Fibroblast of pulmonary artery (primary cell): ENCODE measurements around the gene ITGB4.

ENCODE experiments used
- DNase-seq: peaks from one replicate; pipeline ENCODE4 v3.0.0-alpha.2; 2010; ENCODE audit warnings: low read depth
- H3K4me3 ChIP-seq: replicated peaks from 2 replicates; pipeline ENCODE4 v1.5.1; 2011; ENCODE audit warnings: low read depth, mild to moderate bottlenecking, control low read depth, low read length, moderate library complexity
- TF ChIP-seq, protein P1 (sequence below): IDR thresholded peaks from 2 replicates; pipeline ENCODE4 v1.5.1; 2011; ENCODE audit warnings: mild to moderate bottlenecking, control low read depth, low read length, inconsistent platforms; ENCODE audit errors: missing control alignments

The ITGB4 gene

DNA sequence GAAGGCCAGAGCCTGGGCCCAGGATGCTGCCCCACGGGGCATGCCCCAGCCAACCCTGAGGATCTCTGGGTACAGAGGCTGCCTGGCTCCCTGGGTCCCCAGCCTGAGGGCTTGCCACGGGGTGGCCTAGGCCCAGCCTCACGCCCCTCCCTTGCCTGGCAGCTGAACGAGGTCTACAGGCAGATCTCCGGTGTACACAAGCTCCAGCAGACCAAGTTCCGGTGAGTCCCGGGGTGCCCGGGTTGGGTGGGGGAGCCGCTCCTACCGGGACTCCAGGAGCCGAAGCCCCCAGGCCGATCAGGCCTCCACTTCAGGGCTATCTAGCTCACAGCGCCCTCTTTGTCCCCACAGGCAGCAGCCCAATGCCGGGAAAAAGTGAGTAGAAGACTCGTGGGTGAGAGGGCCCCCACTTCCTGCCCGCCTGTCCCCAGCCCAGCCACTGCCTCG, 19.4 kb downstream of the ITGB4 start:
- TF ChIP-seq, protein P1, sequence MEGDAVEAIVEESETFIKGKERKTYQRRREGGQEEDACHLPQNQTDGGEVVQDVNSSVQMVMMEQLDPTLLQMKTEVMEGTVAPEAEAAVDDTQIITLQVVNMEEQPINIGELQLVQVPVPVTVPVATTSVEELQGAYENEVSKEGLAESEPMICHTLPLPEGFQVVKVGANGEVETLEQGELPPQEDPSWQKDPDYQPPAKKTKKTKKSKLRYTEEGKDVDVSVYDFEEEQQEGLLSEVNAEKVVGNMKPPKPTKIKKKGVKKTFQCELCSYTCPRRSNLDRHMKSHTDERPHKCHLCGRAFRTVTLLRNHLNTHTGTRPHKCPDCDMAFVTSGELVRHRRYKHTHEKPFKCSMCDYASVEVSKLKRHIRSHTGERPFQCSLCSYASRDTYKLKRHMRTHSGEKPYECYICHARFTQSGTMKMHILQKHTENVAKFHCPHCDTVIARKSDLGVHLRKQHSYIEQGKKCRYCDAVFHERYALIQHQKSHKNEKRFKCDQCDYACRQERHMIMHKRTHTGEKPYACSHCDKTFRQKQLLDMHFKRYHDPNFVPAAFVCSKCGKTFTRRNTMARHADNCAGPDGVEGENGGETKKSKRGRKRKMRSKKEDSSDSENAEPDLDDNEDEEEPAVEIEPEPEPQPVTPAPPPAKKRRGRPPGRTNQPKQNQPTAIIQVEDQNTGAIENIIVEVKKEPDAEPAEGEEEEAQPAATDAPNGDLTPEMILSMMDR = no peak
- no peak overlapping the region for H3K4me3 ChIP-seq
- no peak for DNase-seq

GRCh38 chr17:75742337-75742736, 21.1 kb downstream of the ITGB4 start:
- DNase-seq = no peak
- no peak overlapping the region for H3K4me3 ChIP-seq
- TF ChIP-seq, protein P1 = no peak

DNA sequence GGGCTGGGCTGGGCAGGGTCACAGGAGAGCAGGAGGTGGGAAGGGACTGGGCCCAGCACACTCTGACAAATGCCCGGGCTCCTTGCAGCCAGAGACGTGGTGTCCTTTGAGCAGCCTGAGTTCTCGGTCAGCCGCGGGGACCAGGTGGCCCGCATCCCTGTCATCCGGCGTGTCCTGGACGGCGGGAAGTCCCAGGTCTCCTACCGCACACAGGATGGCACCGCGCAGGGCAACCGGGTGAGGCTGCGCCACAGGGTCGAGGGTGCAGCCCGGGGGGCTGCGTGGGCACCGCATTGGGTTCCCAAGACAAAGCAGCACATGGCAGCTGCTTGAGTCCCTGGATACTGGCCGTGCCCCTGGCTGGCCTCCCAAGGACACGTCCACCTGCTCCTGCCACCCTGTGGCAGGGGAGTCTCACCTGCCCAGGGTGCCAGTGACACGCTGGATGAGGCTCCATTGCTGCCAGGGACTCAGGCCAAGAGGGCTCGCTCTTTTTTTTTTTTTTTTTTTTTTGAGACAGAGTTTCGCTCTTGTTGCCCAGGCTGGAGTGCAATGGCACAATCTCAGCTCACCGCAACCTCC, 22.5 kb downstream of the ITGB4 start:
- TF ChIP-seq, protein P1 = no peak
- H3K4me3 ChIP-seq = no peak overlapping the region
- DNase-seq = no peak

GRCh38 chr17:75748706-75749105, 27.4 kb downstream of the ITGB4 start:
- DNase-seq = no peak
- H3K4me3 ChIP-seq = no peak overlapping the region
- TF ChIP-seq, protein P1 = no peak

DNA sequence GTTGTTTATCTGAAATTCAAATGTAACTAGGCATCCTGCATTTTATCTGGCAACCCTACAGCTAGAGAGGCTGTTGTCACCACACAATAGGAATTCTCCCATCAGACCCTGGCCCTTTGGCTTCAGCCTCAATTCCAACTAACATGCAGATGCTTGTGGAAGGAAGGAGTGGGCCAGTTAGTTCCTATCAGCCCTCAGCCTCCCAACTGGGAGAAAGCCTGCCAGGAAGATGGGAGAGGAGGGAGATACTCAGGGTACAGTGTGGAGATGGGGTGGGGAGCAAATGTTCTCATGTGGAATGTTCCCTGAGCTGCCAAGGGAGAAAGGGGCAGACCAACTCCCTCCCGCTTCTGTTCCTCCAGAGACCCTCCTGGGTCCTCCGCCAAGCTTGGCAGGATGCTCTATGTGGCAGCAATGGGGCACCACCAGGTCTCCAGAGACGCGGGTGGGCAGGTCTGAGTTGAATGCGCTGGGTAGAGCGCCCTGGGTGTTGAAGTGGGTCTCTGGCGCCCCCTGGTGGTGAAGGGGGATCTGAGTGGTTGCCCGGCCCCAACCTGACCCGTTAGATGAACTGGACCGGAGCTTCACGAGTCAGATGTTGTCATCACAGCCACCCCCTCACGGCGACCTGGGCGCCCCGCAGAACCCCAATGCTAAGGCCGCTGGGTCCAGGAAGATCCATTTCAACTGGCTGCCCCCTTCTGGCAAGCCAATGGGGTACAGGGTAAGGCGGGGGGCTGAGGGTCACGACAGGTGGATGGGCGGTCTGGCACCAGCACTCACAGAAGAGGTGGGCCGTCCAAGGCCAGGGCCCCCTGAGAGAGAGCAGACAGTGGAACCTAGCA, 28.5 kb downstream of the ITGB4 start:
- no peak overlapping the region for H3K4me3 ChIP-seq
- peak; percentile 75 for DNase-seq
- TF ChIP-seq, protein P1 = peak; percentile 79

DNA sequence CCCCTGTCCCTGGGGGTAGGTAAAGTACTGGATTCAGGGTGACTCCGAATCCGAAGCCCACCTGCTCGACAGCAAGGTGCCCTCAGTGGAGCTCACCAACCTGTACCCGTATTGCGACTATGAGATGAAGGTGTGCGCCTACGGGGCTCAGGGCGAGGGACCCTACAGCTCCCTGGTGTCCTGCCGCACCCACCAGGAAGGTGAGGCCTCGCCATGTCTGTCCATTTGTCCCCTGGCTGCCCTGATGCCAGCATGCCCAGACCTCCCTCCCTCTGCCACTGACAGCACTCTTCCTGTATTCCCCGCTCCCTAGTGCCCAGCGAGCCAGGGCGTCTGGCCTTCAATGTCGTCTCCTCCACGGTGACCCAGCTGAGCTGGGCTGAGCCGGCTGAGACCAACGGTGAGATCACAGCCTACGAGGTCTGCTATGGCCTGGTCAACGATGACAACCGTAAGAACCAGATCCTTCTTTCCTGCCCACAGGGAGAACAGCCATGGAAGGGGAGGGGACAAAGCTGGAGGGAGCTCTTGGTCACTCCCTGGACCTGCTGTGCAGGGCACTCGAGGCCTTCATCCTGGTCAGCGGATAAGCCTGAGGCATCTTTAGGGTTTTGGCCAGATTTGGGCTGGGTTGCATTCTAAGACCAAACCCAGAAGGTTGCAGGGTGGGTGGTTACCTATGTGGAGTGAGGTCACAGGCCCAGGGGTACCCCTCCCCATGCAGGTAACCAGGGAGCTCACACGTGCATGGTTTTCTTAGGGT, 29.6 kb downstream of the ITGB4 start:
- H3K4me3 ChIP-seq = no peak overlapping the region
- no peak for DNase-seq
- TF ChIP-seq, protein P1 = no peak
